Iris pigment epithelial cell (primary cell): Measurements from ENCODE around the gene CYTH2.

Experiments used
- DNase-seq: peaks from one replicate; pipeline ENCODE4 v3.0.0-alpha.2; 2011; ENCODE audit warnings: low read depth

The CYTH2 gene

GRCh38 chr19:48493718-48494401 lies 24.7 kb downstream of the CYTH2 start:
- no peak for DNase-seq

GRCh38 chr19:48495396-48495795 lies 26.2 kb downstream of the CYTH2 start:
- no peak for DNase-seq

GRCh38 chr19:48496959-48497727 lies 28.0 kb downstream of the CYTH2 start:
- no peak for DNase-seq

- DNase-seq = no peak
Observed at GRCh38 chr19:48497728-48498594, 28.8 kb downstream of the CYTH2 start.

- DNase-seq = no peak
Observed at GRCh38 chr19:48498595-48499311, 29.6 kb downstream of the CYTH2 start.

GRCh38 chr19:48499316-48500090 lies 30.3 kb downstream of the CYTH2 start:
- DNase-seq = no peak

- DNase-seq = no peak
Observed at GRCh38 chr19:48500830-48501493, 31.8 kb downstream of the CYTH2 start.

- DNase-seq = peak; percentile 20
Observed at GRCh38 chr19:48501494-48502349, 32.6 kb downstream of the CYTH2 start.

GRCh38 chr19:48502350-48503018 lies 33.3 kb downstream of the CYTH2 start:
- DNase-seq = no peak

GRCh38 chr19:48506138-48506733 lies 37.1 kb downstream of the CYTH2 start:
- peak; percentile 47 for DNase-seq

GRCh38 chr19:48507911-48508439 lies 38.8 kb downstream of the CYTH2 start:
- DNase-seq = no peak

- DNase-seq = no peak
Observed at GRCh38 chr19:48508729-48509411, 39.7 kb downstream of the CYTH2 start.

GRCh38 chr19:48509467-48510194 lies 40.5 kb downstream of the CYTH2 start:
- DNase-seq = peak; percentile 18

GRCh38 chr19:48510421-48511268 lies 41.5 kb downstream of the CYTH2 start:
- peak; percentile 44 for DNase-seq

- DNase-seq = no peak
Observed at GRCh38 chr19:48511321-48511731, 42.2 kb downstream of the CYTH2 start.
